Measurements from ENCODE around the gene COQ5.
A peak's percentile ranks its signal among the peaks of the same experiment; 100 is the strongest.

Gene COQ5

DNA sequence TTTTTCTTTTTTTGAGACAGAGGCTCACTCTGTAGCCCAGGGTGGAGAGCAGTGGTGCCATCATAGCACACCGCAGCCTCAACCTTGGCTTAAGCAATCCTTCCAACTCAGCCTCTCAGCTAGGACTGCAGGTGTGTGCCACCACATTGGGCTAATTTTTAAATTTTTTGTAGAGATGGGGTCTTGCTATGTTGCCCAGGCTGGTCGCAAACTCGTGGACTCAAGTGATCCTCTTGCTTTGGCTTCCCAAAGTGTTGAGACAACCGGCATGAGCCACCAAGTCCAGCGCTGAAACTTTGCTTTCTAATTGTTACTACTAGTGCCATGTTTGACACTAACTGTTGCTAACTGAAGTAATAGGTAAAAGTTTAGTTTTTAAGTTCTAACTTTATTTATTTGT is 13.2 kb upstream of the COQ5 start:
- Histone ChIP-seq H3K9me3 (ENCODE audit: control insufficient read depth in 1 of 2, low read length in 2 of 2) (no peaks in the 10 kb centered on the region), H3K4me1 (ENCODE audit: control insufficient read depth in 1 of 2, insufficient read depth in 2 of 2, low read length in 2 of 2) (peaks cover 32 to 36% of the 10 kb centered on the region in 2 donors), H3K9ac (ENCODE audit: low read depth in 1 of 2, low read length in 2 of 2) (no peak overlapping the region), H3K4me3 (ENCODE audit: low read depth in 1 of 2, low read length in 2 of 2) (no peak overlapping the region), H3K27me3 (ENCODE audit: control insufficient read depth in 1 of 2, insufficient read depth in 2 of 2, low read length in 2 of 2) (no peaks in the 10 kb centered on the region), H3K36me3 (ENCODE audit: control insufficient read depth in 1 of 2, insufficient read depth in 2 of 2, low read length in 2 of 2) (peaks cover 11 to 40% of the 10 kb centered on the region in 2 donors), H3K27ac (ENCODE audit: low read depth, low read length) (no peak overlapping the region)

DNA sequence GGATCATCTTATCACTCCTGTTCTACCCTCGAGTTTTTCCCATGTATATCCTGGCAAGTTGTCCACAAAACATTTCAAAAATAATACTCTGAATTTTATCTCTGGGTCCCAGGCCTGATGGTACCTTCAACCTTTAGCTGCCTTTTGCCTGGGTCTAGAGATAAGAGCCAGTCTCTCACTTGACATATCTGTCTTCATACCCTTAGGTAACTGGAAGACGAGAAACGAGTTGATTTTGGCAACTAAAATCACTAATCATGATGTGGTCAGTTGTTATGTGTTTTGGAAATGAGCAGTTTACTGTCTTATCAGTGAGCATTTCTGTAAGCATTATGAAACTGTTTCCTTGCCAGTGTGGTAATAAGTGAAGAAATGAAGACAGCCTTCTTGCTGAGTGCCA is 11.5 kb upstream of the COQ5 start:
- Histone ChIP-seq H3K36me3 (ENCODE audit: control insufficient read depth in 1 of 2, insufficient read depth in 2 of 2, low read length in 2 of 2) (peaks cover 0 to 28% of the 10 kb centered on the region in 2 donors), H3K4me3 (ENCODE audit: low read depth in 1 of 2, low read length in 2 of 2) (no peak overlapping the region), H3K9me3 (ENCODE audit: control insufficient read depth in 1 of 2, low read length in 2 of 2) (no peaks in the 10 kb centered on the region), H3K4me1 (ENCODE audit: control insufficient read depth in 1 of 2, insufficient read depth in 2 of 2, low read length in 2 of 2) (peaks cover 41 to 52% of the 10 kb centered on the region in 2 donors), H3K27ac (ENCODE audit: low read depth, low read length) (no peak overlapping the region), H3K9ac (ENCODE audit: low read depth in 1 of 2, low read length in 2 of 2) (peak overlapping the region in 1 of 2 donors; percentile 11), H3K27me3 (ENCODE audit: control insufficient read depth in 1 of 2, insufficient read depth in 2 of 2, low read length in 2 of 2) (no peaks in the 10 kb centered on the region)

DNA sequence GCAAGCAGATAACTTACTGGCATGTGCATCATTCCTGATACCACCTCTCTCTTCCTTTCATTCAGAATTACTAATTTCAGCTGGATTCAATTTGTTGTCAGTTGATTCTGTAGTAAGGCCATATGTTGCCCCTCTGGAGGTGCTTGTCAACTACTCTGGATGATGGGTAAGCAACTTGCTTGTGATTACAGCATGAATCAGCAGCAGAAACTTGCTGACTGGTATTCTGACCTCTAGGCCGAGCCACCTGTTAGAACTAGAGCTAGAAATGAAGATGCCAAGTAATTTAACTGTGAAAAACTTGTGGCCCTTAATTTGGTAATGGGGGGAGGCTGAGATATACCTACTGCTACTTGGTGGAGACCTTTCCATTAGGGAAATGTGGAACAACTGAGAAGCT is 10.3 kb upstream of the COQ5 start:
- H3K27ac ChIP-seq (ENCODE audit: low read depth, low read length) = peak overlapping the region; percentile 45
- H3K27me3 ChIP-seq (ENCODE audit: control insufficient read depth in 1 of 2, insufficient read depth in 2 of 2, low read length in 2 of 2) = no peaks in the 10 kb centered on the region
- peak overlapping the region in 1 of 2 donors; percentile 28 for H3K9ac ChIP-seq (ENCODE audit: low read depth in 1 of 2, low read length in 2 of 2)
- peaks cover 41 to 53% of the 10 kb centered on the region in 2 donors for H3K4me1 ChIP-seq (ENCODE audit: control insufficient read depth in 1 of 2, insufficient read depth in 2 of 2, low read length in 2 of 2)
- H3K4me3 ChIP-seq (ENCODE audit: low read depth in 1 of 2, low read length in 2 of 2) = peak overlapping the region in 1 of 2 donors; percentile 80
- H3K9me3 ChIP-seq (ENCODE audit: control insufficient read depth in 1 of 2, low read length in 2 of 2) = no peaks in the 10 kb centered on the region
- peaks cover 0 to 25% of the 10 kb centered on the region in 2 donors for H3K36me3 ChIP-seq (ENCODE audit: control insufficient read depth in 1 of 2, insufficient read depth in 2 of 2, low read length in 2 of 2)

DNA sequence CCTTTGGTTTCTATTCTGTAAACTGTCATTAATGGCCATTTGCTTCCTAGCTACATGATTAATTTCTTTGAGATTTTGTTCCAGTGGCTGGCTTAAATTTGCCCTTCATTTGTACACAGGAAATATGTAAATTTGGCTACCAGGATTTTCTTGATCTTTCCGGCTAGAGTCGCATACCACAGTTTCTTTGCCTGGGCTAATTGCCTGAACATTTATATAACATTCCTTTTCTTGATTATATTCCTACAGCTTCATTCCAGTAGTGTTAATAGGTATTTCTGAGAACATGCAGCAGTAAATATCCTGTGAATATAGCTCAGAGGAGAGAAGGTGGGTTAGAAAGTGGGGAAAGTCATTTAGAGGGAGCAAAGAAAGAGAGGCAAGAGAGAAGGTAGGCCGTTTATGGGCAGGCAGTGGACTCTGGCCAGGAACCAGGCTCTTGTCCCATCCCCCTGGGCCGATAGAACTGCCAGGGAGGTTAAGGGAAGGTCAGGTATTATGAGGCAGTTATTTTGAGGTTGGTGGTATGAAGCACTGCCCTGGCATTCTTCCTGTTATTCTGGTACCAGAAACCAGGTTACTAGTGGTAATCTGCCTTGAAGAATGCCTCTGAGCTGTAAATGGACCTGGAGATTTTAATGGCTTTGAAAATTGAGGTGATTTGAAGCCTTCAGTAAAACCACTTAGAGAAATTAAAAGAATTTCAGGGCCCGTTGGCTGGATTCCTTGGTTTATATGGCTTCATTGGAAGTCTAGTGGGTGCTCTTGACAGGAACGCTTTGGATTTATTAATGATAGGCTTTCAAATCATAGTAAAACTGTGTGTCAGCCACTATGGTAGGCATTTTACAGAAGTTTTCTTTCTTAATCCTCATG is 9.6 kb upstream of the COQ5 start:
- peaks cover 41 to 53% of the 10 kb centered on the region in 2 donors for H3K4me1 ChIP-seq (ENCODE audit: control insufficient read depth in 1 of 2, insufficient read depth in 2 of 2, low read length in 2 of 2)
- peak overlapping the region; percentile 9 to 53 for H3K9ac ChIP-seq (ENCODE audit: low read depth in 1 of 2, low read length in 2 of 2)
- H3K27me3 ChIP-seq (ENCODE audit: control insufficient read depth in 1 of 2, insufficient read depth in 2 of 2, low read length in 2 of 2) = no peaks in the 10 kb centered on the region
- peaks cover 0 to 23% of the 10 kb centered on the region in 2 donors for H3K36me3 ChIP-seq (ENCODE audit: control insufficient read depth in 1 of 2, insufficient read depth in 2 of 2, low read length in 2 of 2)
- peak overlapping the region; percentile 45 for H3K27ac ChIP-seq (ENCODE audit: low read depth, low read length)
- H3K9me3 ChIP-seq (ENCODE audit: control insufficient read depth in 1 of 2, low read length in 2 of 2) = no peaks in the 10 kb centered on the region
- peak overlapping the region; percentile 79 to 80 for H3K4me3 ChIP-seq (ENCODE audit: low read depth in 1 of 2, low read length in 2 of 2)

DNA sequence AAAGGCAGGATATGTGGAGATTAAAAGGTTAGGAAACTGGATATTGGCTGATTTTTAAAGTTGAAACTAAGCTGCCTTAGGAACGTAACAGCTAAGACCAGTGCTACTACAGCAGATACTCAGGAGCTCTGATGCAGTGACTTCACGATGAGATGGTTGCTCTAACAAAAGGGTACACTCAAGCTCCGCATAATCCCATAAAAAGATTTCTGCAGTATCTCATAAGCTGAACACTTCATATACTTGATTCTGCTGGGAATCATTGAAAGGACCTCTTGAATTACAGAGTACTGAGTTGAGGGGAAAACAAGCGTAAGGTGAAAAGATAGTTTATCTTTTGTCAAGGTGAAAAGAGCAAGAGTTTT is 8.9 kb upstream of the COQ5 start:
- Histone ChIP-seq H3K4me1 (ENCODE audit: control insufficient read depth in 1 of 2, insufficient read depth in 2 of 2, low read length in 2 of 2) (peaks cover 41 to 53% of the 10 kb centered on the region in 2 donors), H3K4me3 (ENCODE audit: low read depth in 1 of 2, low read length in 2 of 2) (peak overlapping the region; percentile 79 to 80), H3K9ac (ENCODE audit: low read depth in 1 of 2, low read length in 2 of 2) (peak overlapping the region; percentile 9 to 53)

DNA sequence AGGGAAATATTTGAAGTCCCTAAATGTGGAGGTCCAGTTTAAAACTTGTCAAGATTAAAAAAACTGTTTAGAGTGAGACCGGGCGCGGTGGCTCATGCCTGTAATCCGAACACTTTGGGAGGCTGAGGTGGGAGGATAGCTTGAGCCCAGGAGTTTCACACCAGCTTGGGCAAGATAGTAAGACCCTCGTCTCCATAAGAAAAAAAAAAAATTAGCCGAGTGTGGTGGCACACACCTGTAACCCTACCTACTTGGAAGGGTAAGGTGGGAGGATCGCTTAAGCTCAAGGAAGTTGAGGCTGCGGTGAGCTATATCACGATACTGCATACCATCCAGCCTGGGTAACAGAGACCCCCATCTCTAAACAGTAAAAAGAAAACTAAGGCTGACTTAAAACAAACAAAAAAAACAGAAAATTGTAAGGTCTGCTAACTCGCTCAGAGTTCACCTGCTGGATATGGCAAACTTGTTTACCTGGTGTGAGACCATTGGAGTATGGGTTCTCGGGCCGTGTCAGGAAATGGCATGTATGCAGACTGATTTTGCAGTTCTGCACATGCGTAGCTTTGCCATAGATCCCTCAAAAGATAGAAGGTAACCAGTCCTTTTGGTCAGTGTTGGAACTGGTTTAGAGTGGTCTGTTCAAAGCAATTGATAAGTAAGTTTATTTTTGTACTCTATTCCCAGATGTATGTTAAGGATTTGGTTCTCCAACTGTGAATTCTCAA is 7.3 kb upstream of the COQ5 start:
- peak overlapping the region; percentile 74 to 89 for H3K9ac ChIP-seq (ENCODE audit: low read depth in 1 of 2, low read length in 2 of 2)
- H3K9me3 ChIP-seq (ENCODE audit: control insufficient read depth in 1 of 2, low read length in 2 of 2) = no peaks in the 10 kb centered on the region
- H3K4me1 ChIP-seq (ENCODE audit: control insufficient read depth in 1 of 2, insufficient read depth in 2 of 2, low read length in 2 of 2) = peaks cover 41 to 50% of the 10 kb centered on the region in 2 donors
- no peak overlapping the region for H3K27ac ChIP-seq (ENCODE audit: low read depth, low read length)
- H3K36me3 ChIP-seq (ENCODE audit: control insufficient read depth in 1 of 2, insufficient read depth in 2 of 2, low read length in 2 of 2) = peaks cover 0 to 14% of the 10 kb centered on the region in 2 donors
- no peaks in the 10 kb centered on the region for H3K27me3 ChIP-seq (ENCODE audit: control insufficient read depth in 1 of 2, insufficient read depth in 2 of 2, low read length in 2 of 2)
- peak overlapping the region; percentile 79 to 80 for H3K4me3 ChIP-seq (ENCODE audit: low read depth in 1 of 2, low read length in 2 of 2)

More for the DNA sequence above, 8.9 kb upstream of the COQ5 start:
- no peaks in the 10 kb centered on the region for H3K9me3 ChIP-seq (ENCODE audit: control insufficient read depth in 1 of 2, low read length in 2 of 2)
- peak overlapping the region; percentile 45 for H3K27ac ChIP-seq (ENCODE audit: low read depth, low read length)
- peaks cover 0 to 23% of the 10 kb centered on the region in 2 donors for H3K36me3 ChIP-seq (ENCODE audit: control insufficient read depth in 1 of 2, insufficient read depth in 2 of 2, low read length in 2 of 2)
- H3K27me3 ChIP-seq (ENCODE audit: control insufficient read depth in 1 of 2, insufficient read depth in 2 of 2, low read length in 2 of 2) = no peaks in the 10 kb centered on the region

DNA sequence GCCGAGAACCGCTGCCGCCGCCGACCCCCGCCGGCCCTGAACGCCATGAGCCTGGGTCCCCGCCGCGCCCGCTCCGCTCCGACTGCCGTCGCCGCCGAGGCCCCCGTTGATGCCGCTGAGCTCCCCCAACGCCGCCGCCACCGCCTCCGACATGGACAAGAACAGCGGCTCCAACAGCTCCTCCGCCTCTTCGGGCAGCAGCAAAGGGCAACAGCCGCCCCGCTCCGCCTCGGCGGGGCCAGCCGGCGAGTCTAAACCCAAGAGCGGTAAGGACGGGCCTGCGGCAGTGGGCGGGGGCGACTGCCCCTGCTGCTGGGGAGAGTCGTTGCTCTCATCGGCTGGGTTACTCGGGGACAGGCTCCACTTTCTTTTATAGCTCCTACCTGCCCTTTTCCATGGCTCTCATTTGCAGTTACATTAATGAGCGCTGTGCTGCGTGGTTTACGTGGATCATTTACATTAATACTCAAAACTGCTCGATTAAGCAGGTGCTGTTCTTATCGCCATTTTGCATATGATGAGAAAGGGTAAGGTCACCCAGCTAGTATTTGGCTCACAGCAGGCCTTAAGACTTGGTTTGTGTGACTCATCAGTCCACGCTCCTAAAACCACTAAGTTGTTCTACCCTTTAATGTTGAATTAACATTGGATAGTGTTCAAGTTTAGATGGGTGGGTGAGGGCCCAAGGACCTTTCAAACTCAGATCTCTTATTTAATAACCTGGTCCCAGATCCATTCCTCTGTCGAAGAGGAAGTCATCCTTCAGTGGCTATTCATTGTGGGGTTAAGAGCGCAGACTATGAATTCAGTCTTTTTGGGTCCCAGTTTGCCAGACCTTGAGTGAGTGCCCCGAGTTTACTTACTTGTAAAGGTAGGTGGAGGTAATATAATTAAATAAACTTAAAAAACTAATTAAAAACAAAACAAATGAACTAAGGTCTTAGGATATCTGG is 6.0 kb upstream of the COQ5 start:
- peaks cover 34 to 44% of the 10 kb centered on the region in 2 donors for H3K4me1 ChIP-seq (ENCODE audit: control insufficient read depth in 1 of 2, insufficient read depth in 2 of 2, low read length in 2 of 2)
- no peaks in the 10 kb centered on the region for H3K9me3 ChIP-seq (ENCODE audit: control insufficient read depth in 1 of 2, low read length in 2 of 2)
- peak overlapping the region; percentile 74 to 89 for H3K9ac ChIP-seq (ENCODE audit: low read depth in 1 of 2, low read length in 2 of 2)
- peaks cover 0 to 10% of the 10 kb centered on the region in 2 donors for H3K36me3 ChIP-seq (ENCODE audit: control insufficient read depth in 1 of 2, insufficient read depth in 2 of 2, low read length in 2 of 2)
- peak overlapping the region; percentile 79 to 80 for H3K4me3 ChIP-seq (ENCODE audit: low read depth in 1 of 2, low read length in 2 of 2)
- peak overlapping the region; percentile 86 for H3K27ac ChIP-seq (ENCODE audit: low read depth, low read length)
- no peaks in the 10 kb centered on the region for H3K27me3 ChIP-seq (ENCODE audit: control insufficient read depth in 1 of 2, insufficient read depth in 2 of 2, low read length in 2 of 2)

DNA sequence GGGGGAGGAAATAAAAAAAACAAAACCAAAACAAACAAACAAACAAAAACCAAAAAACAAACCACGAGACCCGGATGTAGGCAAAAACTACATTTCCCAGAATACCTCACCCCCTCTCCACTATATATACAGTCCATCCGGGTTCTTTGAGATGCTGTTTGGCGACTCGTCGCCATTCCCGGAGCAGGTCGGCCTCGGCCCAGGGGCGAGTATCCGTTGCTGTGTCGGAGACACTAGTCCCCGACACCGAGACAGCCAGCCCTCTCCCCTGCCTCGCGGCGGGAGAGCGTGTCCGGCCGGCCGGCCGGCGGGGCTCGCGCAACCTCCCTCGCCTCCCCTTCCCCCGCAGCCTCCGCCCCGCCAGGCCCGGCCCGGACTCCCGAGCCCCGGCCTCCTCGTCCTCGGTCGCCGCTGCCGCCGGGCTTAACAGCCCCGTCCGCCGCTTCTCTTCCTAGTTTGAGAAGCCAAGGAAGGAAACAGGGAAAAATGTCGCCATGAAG is 5.3 kb upstream of the COQ5 start, which contains the start of gene RNF10:
Gene RNF10 (plus strand): TSS at position 154 of the 500 bp plus-strand sequence. CDS start 456 bp downstream, outside the sequence.
- Histone ChIP-seq H3K27ac (ENCODE audit: low read depth, low read length) (peak within 1 kb of the TSS; percentile 86), H3K9me3 (ENCODE audit: control insufficient read depth in 1 of 2, low read length in 2 of 2) (no peaks in the 10 kb centered on the region), H3K4me3 (ENCODE audit: low read depth in 1 of 2, low read length in 2 of 2) (peak within 1 kb of the TSS; percentile 79 to 80)

DNA sequence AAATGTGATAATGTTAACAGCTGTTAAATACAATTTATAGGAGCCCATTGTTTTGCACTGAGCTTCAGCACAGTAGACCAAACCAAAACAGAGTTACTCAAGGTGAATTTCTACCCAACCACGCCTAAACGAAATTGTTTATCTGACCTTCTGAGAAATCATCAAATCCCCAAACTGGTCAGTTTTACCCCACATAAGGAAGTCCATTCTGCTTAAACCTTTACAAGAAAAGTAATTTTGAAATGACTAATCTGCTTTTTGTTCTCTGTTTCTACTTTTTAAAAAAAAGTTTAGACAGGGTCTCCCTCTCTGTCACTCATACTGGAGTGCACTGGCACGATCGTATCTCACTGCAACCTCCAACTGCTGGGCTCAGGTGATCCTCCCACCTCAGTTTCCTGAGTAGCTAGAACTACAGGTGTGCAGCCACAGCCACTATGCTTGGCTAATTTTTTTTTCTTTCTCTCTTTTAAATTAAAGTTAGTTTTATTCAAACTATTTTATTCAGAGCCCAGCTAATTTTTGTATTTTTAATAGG is 3.8 kb upstream of the COQ5 start:
- no peak overlapping the region for H3K4me3 ChIP-seq (ENCODE audit: low read depth in 1 of 2, low read length in 2 of 2)
- H3K9ac ChIP-seq (ENCODE audit: low read depth in 1 of 2, low read length in 2 of 2) = no peak overlapping the region
- H3K4me1 ChIP-seq (ENCODE audit: control insufficient read depth in 1 of 2, insufficient read depth in 2 of 2, low read length in 2 of 2) = peaks cover 18 to 27% of the 10 kb centered on the region in 2 donors
- no peak overlapping the region for H3K27ac ChIP-seq (ENCODE audit: low read depth, low read length)
- no peaks in the 10 kb centered on the region for H3K27me3 ChIP-seq (ENCODE audit: control insufficient read depth in 1 of 2, insufficient read depth in 2 of 2, low read length in 2 of 2)
- H3K9me3 ChIP-seq (ENCODE audit: control insufficient read depth in 1 of 2, low read length in 2 of 2) = no peaks in the 10 kb centered on the region
- H3K36me3 ChIP-seq (ENCODE audit: control insufficient read depth in 1 of 2, insufficient read depth in 2 of 2, low read length in 2 of 2) = peaks cover 0 to 4% of the 10 kb centered on the region in 2 donors

More for the DNA sequence above, 5.3 kb upstream of the COQ5 start, which contains the start of gene RNF10:
- H3K9ac ChIP-seq (ENCODE audit: low read depth in 1 of 2, low read length in 2 of 2) = peak within 1 kb of the TSS; percentile 74 to 89
- no peaks in the 10 kb centered on the region for H3K27me3 ChIP-seq (ENCODE audit: control insufficient read depth in 1 of 2, insufficient read depth in 2 of 2, low read length in 2 of 2)
- peaks cover 0 to 4% of the 10 kb centered on the region in 2 donors for H3K36me3 ChIP-seq (ENCODE audit: control insufficient read depth in 1 of 2, insufficient read depth in 2 of 2, low read length in 2 of 2)
- peaks cover 29 to 37% of the 10 kb centered on the region in 2 donors for H3K4me1 ChIP-seq (ENCODE audit: control insufficient read depth in 1 of 2, insufficient read depth in 2 of 2, low read length in 2 of 2)
